GM19455 (cell line): ENCODE measurements around the gene DCBLD2.

Experiments
- ATAC-seq: cut with Tn5 transposase; IDR thresholded peaks from one replicate; pipeline ENCODE4 v1.9.1; 2021; ENCODE audit not compliant: unreplicated experiment

Gene DCBLD2

DNA sequence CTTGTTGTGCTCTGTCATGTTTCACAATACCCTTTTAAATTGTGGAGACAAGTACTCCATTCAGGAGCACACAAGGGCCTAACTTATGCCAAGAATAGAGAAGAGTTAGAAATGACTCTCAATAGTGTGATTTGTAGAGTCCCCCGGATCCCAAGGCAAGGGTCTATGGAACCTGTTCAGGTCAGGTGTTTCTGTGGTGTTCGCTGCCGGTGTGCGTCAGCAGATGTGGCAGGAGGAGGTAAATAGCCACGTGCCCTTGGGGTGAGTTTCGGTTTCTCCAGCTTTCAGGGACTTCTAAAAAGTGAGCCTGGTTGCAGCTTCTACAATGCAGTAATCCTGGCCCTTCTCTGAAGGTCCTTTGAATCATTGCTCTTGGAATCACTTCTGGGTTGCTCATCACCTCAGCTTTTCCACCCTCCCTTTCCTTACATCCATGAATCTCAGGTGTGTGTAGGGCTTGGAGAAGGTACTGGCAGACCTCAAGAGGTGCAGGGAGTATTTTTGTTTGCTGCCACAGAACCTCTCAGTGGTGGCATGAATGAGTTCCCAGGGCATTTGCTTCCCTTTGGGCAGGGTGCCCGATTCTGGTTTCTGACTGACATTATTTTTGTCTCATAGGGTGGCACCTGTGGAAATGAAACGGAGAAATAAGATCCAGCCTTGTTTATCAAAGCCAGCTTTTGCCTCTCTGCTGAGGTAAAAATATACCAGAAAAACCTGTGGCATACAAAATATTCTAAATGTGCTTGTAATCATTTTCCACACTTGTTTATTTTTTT lies 131.0 kb downstream of the DCBLD2 start:
- no peak for ATAC-seq

DNA sequence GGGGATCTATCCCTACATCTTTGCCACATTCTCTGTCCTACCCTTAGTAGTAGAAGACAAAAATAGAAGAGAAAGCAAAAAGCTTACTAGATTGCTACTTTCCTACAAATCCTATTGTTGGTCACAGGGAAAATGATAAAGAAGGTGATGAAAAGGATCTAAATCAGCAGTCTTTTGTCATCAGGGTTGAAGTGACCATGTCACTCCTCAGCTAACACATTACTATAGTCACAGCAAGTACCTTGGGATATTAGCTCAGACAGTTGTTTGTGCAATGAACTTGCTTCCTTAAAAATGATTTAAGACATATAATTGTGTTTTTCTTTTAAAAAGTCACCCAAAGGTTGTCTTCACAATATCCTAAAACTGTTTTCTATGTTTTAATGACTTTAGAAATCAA lies 132.0 kb downstream of the DCBLD2 start:
- no peak for ATAC-seq

DNA sequence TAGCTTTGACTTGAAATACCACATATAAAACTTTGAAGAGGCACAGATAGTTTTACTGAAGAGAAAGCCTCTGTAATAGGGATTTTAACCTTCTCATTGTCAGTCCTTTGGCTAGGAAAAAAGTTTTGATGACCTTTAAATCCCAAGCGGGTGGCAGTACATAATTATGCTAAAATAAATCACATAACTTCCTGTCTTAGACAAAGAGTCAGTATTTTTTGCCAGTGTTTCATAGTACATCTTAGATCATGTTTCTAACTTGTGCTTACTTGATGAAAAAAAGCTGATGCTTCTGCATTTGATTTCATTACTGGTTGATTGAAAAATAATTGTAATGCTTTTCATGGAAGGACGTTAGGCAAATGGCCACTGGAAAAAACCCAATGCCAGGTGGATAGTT lies 132.5 kb downstream of the DCBLD2 start:
- ATAC-seq: no peak

DNA sequence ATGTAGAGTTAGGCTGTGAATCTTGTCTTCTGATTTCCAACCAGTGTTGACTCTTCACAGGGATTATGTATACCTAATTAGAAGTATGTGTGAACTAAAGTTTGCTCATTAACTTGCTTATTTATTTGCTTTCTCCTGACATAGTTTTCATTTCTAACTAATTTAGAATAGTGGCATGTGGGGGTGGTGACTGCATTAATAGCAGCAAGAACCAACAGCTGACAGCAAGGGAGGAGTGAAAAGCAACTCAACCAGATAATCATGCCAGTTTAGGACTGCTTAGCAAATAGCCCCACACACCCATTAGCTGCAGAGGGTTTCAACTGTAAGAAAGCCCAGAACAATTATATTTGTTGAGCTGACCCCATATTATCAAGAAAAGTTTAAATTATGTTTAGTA lies 134.6 kb downstream of the DCBLD2 start:
- ATAC-seq: no peak

DNA sequence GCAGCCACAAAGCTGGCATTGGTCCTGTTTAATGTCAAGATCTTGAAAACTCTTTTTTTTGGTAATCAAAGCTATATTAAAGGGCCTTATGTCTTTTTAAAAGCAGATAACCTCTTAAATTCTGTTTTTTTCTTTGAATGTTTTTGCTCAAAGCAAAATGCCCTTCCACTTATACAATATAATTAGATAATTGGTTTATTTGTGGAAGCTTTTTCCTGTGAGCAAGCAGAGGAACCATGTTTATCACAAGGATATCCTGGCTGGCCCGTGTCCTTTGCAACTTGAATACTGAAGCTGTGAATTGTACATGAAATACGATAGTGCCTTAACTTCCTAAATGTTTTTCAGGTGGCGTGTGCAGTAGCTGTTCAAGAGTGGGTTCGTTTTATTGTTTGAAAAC lies 135.8 kb downstream of the DCBLD2 start:
- ATAC-seq: no peak

DNA sequence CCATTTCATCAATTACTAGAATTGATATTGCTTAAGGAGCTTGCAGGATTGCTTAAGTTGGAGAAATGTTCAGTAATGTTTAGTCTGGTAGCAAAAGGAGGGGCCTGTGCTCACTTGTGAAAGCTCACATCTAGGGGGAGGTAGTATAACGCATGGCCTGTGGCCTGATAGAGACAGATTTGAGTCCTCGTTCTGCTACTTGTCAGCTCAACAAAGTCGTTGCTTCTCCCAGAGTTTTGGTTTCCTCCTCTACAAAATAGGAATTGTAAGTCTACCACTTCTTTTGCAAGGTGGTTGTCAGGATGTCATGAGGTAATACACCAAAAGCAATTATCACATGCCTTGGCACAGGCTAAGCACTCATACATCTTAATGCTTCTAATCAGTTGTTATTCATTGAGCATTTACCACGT lies 137.0 kb downstream of the DCBLD2 start:
- ATAC-seq: no peak

DNA sequence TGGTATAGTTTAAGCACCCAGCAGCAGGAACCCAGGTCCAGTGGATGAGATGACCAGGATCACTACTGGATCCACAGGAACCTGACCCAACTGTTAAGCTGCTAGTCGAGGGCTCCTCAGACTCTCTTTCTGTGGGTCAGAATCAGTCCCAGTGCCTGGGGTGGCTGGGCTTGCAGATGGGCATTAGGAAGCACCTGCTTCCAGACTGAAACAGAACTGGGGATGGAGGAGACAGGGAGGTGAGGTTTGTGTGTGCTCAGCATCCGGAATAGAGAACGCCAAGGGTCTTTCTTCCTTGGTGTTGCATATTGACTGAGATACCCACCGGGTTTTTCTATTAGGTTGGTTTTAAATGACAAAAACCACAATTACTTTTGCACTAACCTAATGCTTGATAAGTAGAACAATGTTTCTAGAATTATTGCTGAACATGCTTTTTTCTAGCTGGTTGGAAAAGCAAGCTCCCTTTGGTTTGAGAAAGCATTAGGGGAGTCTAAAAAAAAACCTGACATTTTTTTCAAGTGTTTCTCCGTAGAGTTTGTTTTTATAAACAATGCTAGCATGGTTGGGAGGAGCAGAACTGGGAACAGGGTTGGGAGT lies 137.6 kb downstream of the DCBLD2 start:
- no peak for ATAC-seq

DNA sequence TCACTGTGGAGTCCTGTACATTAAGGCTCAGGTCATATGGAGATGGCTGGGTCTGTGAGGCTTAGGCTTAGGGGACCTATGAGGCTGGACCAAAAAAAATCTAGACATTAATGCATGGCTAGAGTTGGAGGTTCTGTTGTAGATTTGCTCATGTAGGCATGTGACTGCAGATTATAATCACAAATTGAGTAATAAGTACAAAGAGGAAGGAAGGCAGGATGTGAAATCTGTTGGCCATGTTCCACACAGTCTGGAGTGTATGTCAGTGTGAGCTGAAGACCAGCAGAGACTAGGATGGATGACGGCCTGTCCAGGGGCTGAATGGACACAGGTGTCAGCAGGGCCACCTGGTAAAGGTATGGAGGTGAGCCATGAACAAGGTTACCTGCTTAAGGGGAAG lies 138.4 kb downstream of the DCBLD2 start, which contains the start of gene ST3GAL6:
TSS of gene ST3GAL6 (plus strand) at position 265 of the 400 bp plus-strand sequence. CDS start 5,101 bp downstream, outside the sequence.
- ATAC-seq: no peak

DNA sequence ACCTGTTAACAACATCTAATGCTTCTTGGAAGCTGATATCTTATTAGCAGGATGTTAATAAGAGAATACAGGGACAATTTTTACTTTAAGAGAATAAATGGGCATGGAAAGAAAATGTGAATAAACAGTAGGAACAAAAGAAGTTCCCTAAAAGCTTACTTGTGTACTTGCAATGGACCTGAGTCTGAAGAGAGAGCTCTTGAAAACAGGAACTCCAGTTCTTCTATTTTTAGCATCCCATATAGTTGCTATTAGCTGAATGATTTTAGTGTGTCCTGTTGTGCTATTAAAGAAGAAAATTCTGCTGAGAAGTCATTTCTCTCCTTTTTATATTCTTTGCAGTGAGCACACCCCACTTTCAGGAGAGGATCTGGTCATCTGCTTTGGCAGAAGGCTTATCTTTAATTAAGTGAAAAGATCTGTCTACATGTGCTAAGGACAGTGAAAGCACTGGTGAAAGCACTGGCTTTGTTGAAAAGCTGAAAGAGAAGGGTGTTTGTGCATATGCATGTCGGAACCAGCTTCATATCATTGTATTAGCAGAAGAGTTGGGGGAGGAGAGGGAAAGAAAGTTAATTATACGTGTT lies 139.8 kb downstream of the DCBLD2 start:
- ATAC-seq: no peak

DNA sequence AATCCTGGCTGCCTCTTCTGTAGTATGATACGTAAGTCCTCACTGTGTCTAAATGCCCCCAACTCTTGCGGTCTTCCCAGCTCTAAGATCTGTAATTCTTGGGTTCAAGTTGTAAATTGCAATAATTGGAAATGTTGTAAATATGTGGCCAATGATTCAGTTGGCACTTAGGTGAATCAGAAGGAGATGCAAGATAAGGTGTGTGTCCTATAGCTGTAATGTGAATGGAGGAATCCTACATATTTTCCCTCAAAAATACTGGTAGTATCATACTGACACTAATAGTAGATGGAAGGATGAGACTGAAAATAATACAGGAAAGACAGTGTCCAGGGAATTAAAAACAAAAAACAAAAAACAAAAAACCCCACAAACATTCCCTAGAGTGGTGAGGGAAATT lies 141.9 kb downstream of the DCBLD2 start:
- no peak for ATAC-seq

DNA sequence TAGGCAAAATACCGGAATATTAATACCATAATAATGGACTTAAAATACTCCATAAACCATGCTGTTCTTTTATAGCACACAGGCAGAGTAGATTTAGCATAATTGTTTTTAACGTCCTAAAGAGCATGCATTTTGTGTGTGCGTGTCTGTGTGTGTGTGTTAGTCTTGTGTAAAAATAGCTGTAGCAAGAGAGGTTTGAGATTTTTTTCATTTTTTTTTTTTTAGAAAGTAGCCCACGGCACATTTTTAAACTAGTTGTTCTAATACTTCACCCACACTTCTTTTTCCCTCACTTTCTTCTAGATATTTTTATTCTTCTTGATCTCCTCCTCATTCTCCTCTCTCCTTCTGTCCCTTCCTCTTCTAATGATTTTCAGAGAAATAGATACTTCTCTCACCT lies 145.9 kb downstream of the DCBLD2 start:
- no peak for ATAC-seq

DNA sequence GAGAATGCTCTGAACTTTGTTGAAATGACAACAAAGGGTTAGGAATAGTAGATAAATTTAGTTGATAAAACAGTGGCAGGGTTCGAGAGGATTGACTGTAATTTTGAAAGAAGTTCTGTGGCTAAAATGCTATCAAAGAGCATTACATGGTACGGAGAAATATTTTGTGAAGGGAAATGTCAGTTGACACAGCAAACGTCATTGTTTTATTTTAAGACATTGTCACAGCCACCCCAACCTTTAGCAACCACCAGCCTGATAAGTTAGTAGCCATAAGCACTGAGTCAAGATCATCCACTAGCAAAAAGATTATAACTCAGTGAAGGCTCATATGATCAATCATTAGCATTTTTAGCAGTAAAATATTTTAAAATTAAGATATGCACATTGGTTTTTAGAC lies 147.0 kb downstream of the DCBLD2 start:
- ATAC-seq: no peak

DNA sequence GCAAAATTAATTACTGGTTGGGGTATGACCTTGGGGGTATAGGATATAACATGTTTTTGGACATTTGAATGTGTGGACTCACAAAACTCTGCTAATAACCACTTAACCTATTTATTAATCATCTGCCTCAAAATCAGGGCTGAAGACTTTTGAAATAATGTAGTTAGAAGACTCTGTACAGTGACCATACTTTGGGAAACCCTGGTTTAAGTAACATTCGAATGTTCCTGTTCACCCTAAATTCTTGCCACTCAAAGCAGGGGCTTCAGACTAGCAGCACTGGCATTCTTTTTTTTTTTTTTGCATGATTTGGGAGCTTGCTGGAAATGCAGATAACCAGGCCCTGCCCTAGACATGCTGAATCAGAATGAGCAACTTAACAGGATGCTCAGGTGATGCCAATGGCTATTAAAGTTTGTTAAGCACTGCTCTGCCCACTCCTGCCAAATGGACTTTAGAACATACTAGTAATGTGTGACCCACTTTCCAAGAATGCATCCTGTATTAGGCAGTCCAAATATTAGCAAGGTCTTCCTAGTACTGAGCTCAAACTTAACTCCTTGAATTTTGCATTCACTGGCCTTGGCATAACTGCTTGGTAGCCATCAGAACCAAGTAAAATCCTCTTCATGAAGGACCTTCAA lies 151.1 kb downstream of the DCBLD2 start:
- ATAC-seq: no peak

DNA sequence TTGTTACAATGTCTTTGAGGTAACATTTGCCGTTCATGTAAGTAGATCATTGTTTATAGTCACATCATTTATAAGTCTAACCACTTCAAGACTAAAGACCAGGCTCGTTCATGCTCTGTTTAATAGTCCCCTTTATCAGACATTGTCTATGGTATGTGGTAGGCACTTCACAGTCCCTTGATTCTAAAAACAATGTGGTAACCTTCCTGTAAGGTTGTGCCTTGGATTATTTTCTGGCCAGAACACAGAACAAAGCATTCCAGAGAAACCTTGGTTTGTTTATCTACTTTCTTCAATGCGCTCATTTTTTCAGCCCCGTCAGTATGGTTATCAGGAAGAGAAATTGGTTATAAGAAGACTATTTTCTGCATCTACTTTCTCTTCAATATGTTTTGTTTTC lies 154.6 kb downstream of the DCBLD2 start:
- no peak for ATAC-seq

DNA sequence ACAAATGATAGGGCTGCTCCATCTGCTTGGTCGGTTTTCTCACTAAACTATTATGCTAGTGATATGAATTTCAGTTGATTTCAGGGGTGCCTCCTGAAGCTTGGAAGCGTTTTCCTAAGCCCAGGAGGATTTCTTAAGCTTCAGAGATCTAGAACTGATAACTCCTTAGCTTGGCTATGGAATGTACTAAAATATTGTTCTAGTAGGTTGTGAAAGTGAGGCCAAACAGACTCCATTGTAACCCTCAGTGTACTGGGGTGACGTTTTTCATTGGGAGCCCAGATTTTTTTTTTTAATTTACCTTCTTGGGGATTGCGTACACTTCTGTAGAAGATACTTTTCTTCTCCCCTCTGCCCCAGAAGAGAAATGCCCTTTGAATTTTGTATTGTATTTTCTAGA lies 155.4 kb downstream of the DCBLD2 start:
- no peak for ATAC-seq
